ENCODE measurements around the gene ARIH2. TPM values are rescaled to one million over a fixed set of nuclear protein-coding genes. Genes with fewer than 3 reads are reported as not detected.

The ARIH2 gene
- polyA plus RNA-seq, 1 donor (not counting 4 experiments of a cell fraction or from before 2014, with no cell fraction given): 66.7 TPM

- Histone ChIP-seq H3K27ac (ENCODE audit: control insufficient read depth, insufficient read depth, low read length) (no peak overlapping the region), H3K36me3 (ENCODE audit: control insufficient read depth in 2 of 2, extremely low read depth in 1 of 2, insufficient read depth in 2 of 2, low read length in 2 of 2) (peaks cover 3 to 10% of the 10 kb centered on the region in 2 experiments), H3K4me1 (ENCODE audit: control insufficient read depth, extremely low read depth, insufficient read depth, low read length) (no peaks in the 10 kb centered on the region), H3K27me3 (ENCODE audit: control insufficient read depth, extremely low read depth, insufficient read depth, low read length) (no peaks in the 10 kb centered on the region), H3K4me2 (ENCODE audit: control insufficient read depth, extremely low read depth, insufficient read depth, low read depth, low read length) (no peak overlapping the region), H3K9me3 (ENCODE audit: control insufficient read depth, low read depth, low read length) (no peaks in the 10 kb centered on the region), H3K9ac (ENCODE audit: control insufficient read depth, extremely low read depth, insufficient read depth, low read length) (no peak overlapping the region), H3K4me3 (ENCODE audit: control insufficient read depth in 2 of 3, extremely low read depth in 1 of 3, insufficient read depth in 2 of 3, low read depth in 1 of 3, low read length in 3 of 3) (no peak overlapping the region), H4K20me1 (ENCODE audit: control insufficient read depth, extremely low read depth, insufficient read depth, low read length) (peaks cover 3% of the 10 kb centered on the region), H3K9me1 (ENCODE audit: control insufficient read depth, extremely low read depth, insufficient read depth, low read length) (peaks cover 2% of the 10 kb centered on the region), H2AFZ (ENCODE audit: control insufficient read depth, low read length) (no peak overlapping the region), H3K79me2 (ENCODE audit: control insufficient read depth, insufficient read depth, low read length) (peaks cover 39% of the 10 kb centered on the region)
- no peak for FAIRE-seq
- TF ChIP-seq EZH2 (IDR thresholded peaks at IDR 0.05; ENCODE audit: low read length) (no peak), CTCF (optimal IDR thresholded peaks at IDR 0.05 in 1 of 3, IDR thresholded peaks at IDR 0.05 in 1 of 3, conservative IDR thresholded peaks at IDR 0.05 in 1 of 3; ENCODE audit: extremely low read depth in 1 of 3, insufficient read depth in 2 of 3, low read length in 3 of 3) (no peak)
- no peak for DNase-seq (ENCODE audit: low read depth, low spot score)
- dilution Hi-C loops (cut with MboI; ENCODE audit: extremely low pct_ligation_motif_present, low sequenced_read_pairs): no loop called here
Measured at GRCh38 chr3:48950051-48950450, 31.4 kb downstream of the ARIH2 start.

- peaks cover 0 to 7% of the 10 kb centered on the region in 2 experiments for H3K36me3 ChIP-seq (ENCODE audit: control insufficient read depth in 2 of 2, extremely low read depth in 1 of 2, insufficient read depth in 2 of 2, low read length in 2 of 2)
- no peak overlapping the region for H3K4me2 ChIP-seq (ENCODE audit: control insufficient read depth, extremely low read depth, insufficient read depth, low read depth, low read length)
- H3K9me1 ChIP-seq (ENCODE audit: control insufficient read depth, extremely low read depth, insufficient read depth, low read length): peaks cover 1% of the 10 kb centered on the region
- FAIRE-seq (no peak), DNase-seq (ENCODE audit: low read depth, low spot score) (no peak)
- H2AFZ ChIP-seq (ENCODE audit: control insufficient read depth, low read length): no peak overlapping the region
- H3K9ac ChIP-seq (ENCODE audit: control insufficient read depth, extremely low read depth, insufficient read depth, low read length): no peak overlapping the region
- H3K27me3 ChIP-seq (ENCODE audit: control insufficient read depth, extremely low read depth, insufficient read depth, low read length): no peaks in the 10 kb centered on the region
- H4K20me1 ChIP-seq (ENCODE audit: control insufficient read depth, extremely low read depth, insufficient read depth, low read length): peaks cover 3% of the 10 kb centered on the region
- TF ChIP-seq EZH2 (IDR thresholded peaks at IDR 0.05; ENCODE audit: low read length): no peak
- no peak for TF ChIP-seq CTCF (optimal IDR thresholded peaks at IDR 0.05 in 1 of 3, IDR thresholded peaks at IDR 0.05 in 1 of 3, conservative IDR thresholded peaks at IDR 0.05 in 1 of 3; ENCODE audit: extremely low read depth in 1 of 3, insufficient read depth in 2 of 3, low read length in 3 of 3)
- no peaks in the 10 kb centered on the region for H3K4me1 ChIP-seq (ENCODE audit: control insufficient read depth, extremely low read depth, insufficient read depth, low read length)
- H3K4me3 ChIP-seq (ENCODE audit: control insufficient read depth in 2 of 3, extremely low read depth in 1 of 3, insufficient read depth in 2 of 3, low read depth in 1 of 3, low read length in 3 of 3): no peak overlapping the region
- dilution Hi-C loops (cut with MboI; ENCODE audit: extremely low pct_ligation_motif_present, low sequenced_read_pairs): no loop called here
- peaks cover 31% of the 10 kb centered on the region for H3K79me2 ChIP-seq (ENCODE audit: control insufficient read depth, insufficient read depth, low read length)
- no peak overlapping the region for H3K27ac ChIP-seq (ENCODE audit: control insufficient read depth, insufficient read depth, low read length)
- H3K9me3 ChIP-seq (ENCODE audit: control insufficient read depth, low read depth, low read length): no peaks in the 10 kb centered on the region
Measured at GRCh38 chr3:48951764-48952163, 33.1 kb downstream of the ARIH2 start.

All from keratinocyte (primary cell).